B cell (primary cell): ENCODE data around the gene PPP2R5D. TPM values are rescaled to one million over a fixed set of nuclear protein-coding genes. Genes with fewer than 3 reads are reported as not detected.

Source experiments
- ATAC-seq: fragments of 200-7000 bp; cut with Tn5 transposase; one replicate; pipeline ENCODE4 v1.10.0; 2021; ENCODE audit warnings: low read depth, mild to moderate bottlenecking, moderate number of reproducible peaks, moderate library complexity
- CTCF ChIA-PET: fragments of 350-600 bp; sonication (Branson Sonifier 250); formaldehyde crosslinking; loops from one replicate; lab custom pipeline; 2021; ENCODE audit warnings: antibody characterized with exemption, inconsistent platforms; lab: Charles Lee
- POLR2A ChIA-PET: fragments of 350-600 bp; sonication (Branson Sonifier 250); formaldehyde crosslinking; loops from one replicate; lab custom pipeline; 2021; ENCODE audit warnings: antibody characterized with exemption; lab: Charles Lee
- DNase-seq: peaks from one replicate; pipeline ENCODE4 v3.0.0; 2013
- H2AFZ ChIP-seq: 2 replicates; pipeline ENCODE4 v1.6.1; 2012; ENCODE audit warnings: mild to moderate bottlenecking, low read depth, low read length; ENCODE audit not compliant: insufficient read depth, poor library complexity, severe bottlenecking
- H3K27ac ChIP-seq, 2 donors: 1 replicate in 1 of 2; 2 replicates in 1 of 2; pipeline ENCODE4 v1.5.1; 2012 to 2013; ENCODE audit warnings: low read length in 2 of 2, mild to moderate bottlenecking in 2 of 2, moderate library complexity in 1 of 2
- H3K27me3 ChIP-seq, 4 experiments: fragments of 200-600 bp in 1 of 4; sonication (generic) in 1 of 4; replicated peaks in 1 of 4; 1 replicate in 2 of 4; 2 replicates in 2 of 4; pipeline versions ENCODE4 v1.6.1 to v1.7.0; 2013 to 2016; ENCODE audit warnings: low read length in 3 of 4, mild to moderate bottlenecking in 2 of 4, mixed read lengths in 1 of 4, moderate library complexity in 1 of 4; ENCODE audit not compliant: insufficient read depth in 4 of 4, control insufficient read depth in 3 of 4; ENCODE audit errors: control extremely low read depth in 1 of 4
- H3K36me3 ChIP-seq, 2 experiments: replicated peaks in 1 of 2; 1 replicate in 1 of 2; 2 replicates in 1 of 2; pipeline versions ENCODE4 v1.6.1 to v1.7.1; 2013; ENCODE audit warnings: low read length in 1 of 2; ENCODE audit not compliant: insufficient read depth in 2 of 2, control insufficient read depth in 1 of 2; ENCODE audit errors: control extremely low read depth in 1 of 2, extremely low read depth in 1 of 2
- H3K4me1 ChIP-seq, 2 donors: fragments of 200-600 bp in 1 of 2; sonication (generic) in 1 of 2; 1 replicate in 1 of 2; 2 replicates in 1 of 2; pipeline versions ENCODE4 v1.5.1 to v1.6.1; 2013 to 2017; ENCODE audit warnings: low read length in 2 of 2; ENCODE audit not compliant: control insufficient read depth in 2 of 2, insufficient read depth in 2 of 2
- H3K4me2 ChIP-seq: replicated peaks from 2 replicates; pipeline ENCODE3; 2012; ENCODE audit warnings: mild to moderate bottlenecking, low read depth, low read length; ENCODE audit not compliant: poor library complexity, severe bottlenecking
- H3K4me3 ChIP-seq, 5 experiments: fragments of 200-600 bp in 1 of 5; sonication (generic) in 1 of 5; 1 replicate in 3 of 5; 2 replicates in 2 of 5; pipeline versions ENCODE4 v1.5.1 to v1.7.0; 2011 to 2016; ENCODE audit warnings: low read length in 4 of 5, mild to moderate bottlenecking in 4 of 5, low read depth in 2 of 5, control low read depth in 1 of 5, moderate library complexity in 1 of 5; ENCODE audit not compliant: insufficient read depth in 1 of 5; ENCODE audit errors: control extremely low read depth in 1 of 5, extremely low read depth in 1 of 5
- H3K79me2 ChIP-seq: fragments of 200-600 bp; sonication (generic); one replicate; pipeline ENCODE4 v1.6.0; 2016; ENCODE audit warnings: low read length; ENCODE audit not compliant: control insufficient read depth, insufficient read depth
- H3K9ac ChIP-seq: fragments of 200-600 bp; sonication (generic); 2 replicates; pipeline ENCODE4 v1.6.1; 2017; ENCODE audit warnings: mild to moderate bottlenecking, low read length, moderate library complexity
- H3K9me3 ChIP-seq, 3 donors: one replicate each; pipeline versions ENCODE4 v1.6.1 to v1.7.1; 2013; ENCODE audit warnings: low read length in 2 of 3; ENCODE audit not compliant: control insufficient read depth in 2 of 3, insufficient read depth in 1 of 3; ENCODE audit errors: control extremely low read depth in 1 of 3
- H4K20me1 ChIP-seq: 2 replicates; pipeline ENCODE4 v1.6.0; 2012; ENCODE audit warnings: mild to moderate bottlenecking, low read length; ENCODE audit not compliant: insufficient read depth, control insufficient read depth, poor library complexity, severe bottlenecking
- H3K27ac Mint-ChIP-seq: one replicate; pipeline ENCODE4 v1.8.0; 2021; ENCODE audit warnings: mixed read lengths
- H3K27me3 Mint-ChIP-seq: one replicate; pipeline ENCODE4 v1.8.0; 2021; ENCODE audit warnings: mixed read lengths
- H3K4me1 Mint-ChIP-seq: one replicate; pipeline ENCODE4 v1.8.0; 2021; ENCODE audit warnings: mixed read lengths
- H3K4me3 Mint-ChIP-seq: one replicate; pipeline ENCODE4 v1.8.0; 2021; ENCODE audit warnings: mixed read lengths
- H3K9me3 Mint-ChIP-seq: one replicate; pipeline ENCODE4 v1.8.0; 2022; ENCODE audit warnings: mixed read lengths; ENCODE audit not compliant: insufficient read depth
- EZH2 ChIP-seq: IDR thresholded peaks from 2 replicates; pipeline ENCODE4 v1.6.1; 2012; ENCODE audit warnings: borderline replicate concordance, low read depth, mild to moderate bottlenecking, moderate library complexity, low read length; ENCODE audit not compliant: insufficient read depth, poor library complexity, severe bottlenecking
- WGBS: methylation state at CpG from one replicate; pipeline ENCODE4 v1.1.5; 2013; ENCODE audit warnings: missing lambda C conversion rate; ENCODE audit not compliant: insufficient coverage; 5-methylcytosine and 5-hydroxymethylcytosine counted together
- intact Hi-C: fragments of 100-400 bp; cut with micrococcal nuclease; formaldehyde crosslinking; loops from one replicate; pipeline ENCODE4 v1.10.0; 2022
- polyA plus RNA-seq: library from polyadenylated mRNA; depleted of rRNA; stranded (reverse); fragments of >200 nt; gene quantifications from 2 replicates; pipeline ENCODE4 v1.2.3, GENCODE V29; 2012
- total RNA-seq, 2 donors: library from RNA; stranded (reverse); fragments of 120-200 nt in 1 of 2; gene quantifications; 1 replicate in 1 of 2; 2 replicates in 1 of 2; pipeline versions ENCODE4 v1.2.3 to v1.2.4, GENCODE V29; 2013 to 2022
- TF ChIP-seq, protein P1 (sequence below): fragments of 200-600 bp; IDR thresholded peaks from one replicate; pipeline ENCODE4 v1.8.0; 2022; ENCODE audit warnings: antibody characterized with exemption, mild to moderate bottlenecking

PPP2R5D gene
- total and polyA plus RNA-seq, 2 donors (not counting 1 experiment from before 2014, with no cell fraction given) = 23.2 to 23.6 TPM

DNA sequence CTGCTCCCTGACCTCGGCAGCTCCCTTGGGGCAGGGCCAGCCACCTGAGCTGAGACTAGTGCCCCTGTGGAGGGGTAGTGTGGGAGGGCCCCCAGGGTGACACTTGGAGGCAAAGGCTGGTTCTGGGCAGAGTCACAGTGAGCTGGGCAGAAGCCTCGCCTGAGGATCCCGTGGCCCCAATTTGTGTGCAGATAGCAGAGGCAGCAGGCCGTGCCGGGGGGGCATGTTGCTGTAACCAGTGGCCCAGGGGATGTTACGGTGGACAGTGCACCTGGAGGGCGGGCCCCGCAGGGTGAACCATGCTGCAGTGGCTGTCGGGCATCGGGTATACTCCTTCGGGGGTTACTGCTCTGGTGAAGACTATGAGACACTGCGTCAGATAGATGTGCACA lies 32.6 kb downstream of the PPP2R5D start:
- intact Hi-C loops = no loop called here
- ATAC-seq (no peak), DNase-seq (no peak)
- ChIA-PET POLR2A (interaction anchor here (0.6 kb wide), 1 partner anchor 38 kb away, joined by 3 read pairs; no protein-coding TSS in a partner anchor), CTCF (no interaction called here)
- Histone ChIP-seq H3K27ac (no peak overlapping the region), H3K9ac (no peak overlapping the region), H3K27me3 (no peaks in the 10 kb centered on the region), H3K79me2 (peaks cover 58% of the 10 kb centered on the region), H4K20me1 (peaks cover 40% of the 10 kb centered on the region), H3K4me1 (peaks cover 23 to 30% of the 10 kb centered on the region in 2 donors), H3K9me3 (no peaks in the 10 kb centered on the region), H3K4me2 (no peak overlapping the region), H3K4me3 (no peak overlapping the region), H2AFZ (no peak overlapping the region), H3K36me3 (peaks cover 3 to 34% of the 10 kb centered on the region in 2 experiments)
- no peaks in the 10 kb centered on the region for H3K9me3 Mint-ChIP-seq
- TF ChIP-seq, protein P1, sequence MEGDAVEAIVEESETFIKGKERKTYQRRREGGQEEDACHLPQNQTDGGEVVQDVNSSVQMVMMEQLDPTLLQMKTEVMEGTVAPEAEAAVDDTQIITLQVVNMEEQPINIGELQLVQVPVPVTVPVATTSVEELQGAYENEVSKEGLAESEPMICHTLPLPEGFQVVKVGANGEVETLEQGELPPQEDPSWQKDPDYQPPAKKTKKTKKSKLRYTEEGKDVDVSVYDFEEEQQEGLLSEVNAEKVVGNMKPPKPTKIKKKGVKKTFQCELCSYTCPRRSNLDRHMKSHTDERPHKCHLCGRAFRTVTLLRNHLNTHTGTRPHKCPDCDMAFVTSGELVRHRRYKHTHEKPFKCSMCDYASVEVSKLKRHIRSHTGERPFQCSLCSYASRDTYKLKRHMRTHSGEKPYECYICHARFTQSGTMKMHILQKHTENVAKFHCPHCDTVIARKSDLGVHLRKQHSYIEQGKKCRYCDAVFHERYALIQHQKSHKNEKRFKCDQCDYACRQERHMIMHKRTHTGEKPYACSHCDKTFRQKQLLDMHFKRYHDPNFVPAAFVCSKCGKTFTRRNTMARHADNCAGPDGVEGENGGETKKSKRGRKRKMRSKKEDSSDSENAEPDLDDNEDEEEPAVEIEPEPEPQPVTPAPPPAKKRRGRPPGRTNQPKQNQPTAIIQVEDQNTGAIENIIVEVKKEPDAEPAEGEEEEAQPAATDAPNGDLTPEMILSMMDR = no peak
- TF ChIP-seq EZH2 = no peak
- peaks cover 54% of the 10 kb centered on the region for H3K4me1 Mint-ChIP-seq
- H3K4me3 Mint-ChIP-seq = no peak overlapping the region
- no peaks in the 10 kb centered on the region for H3K27me3 Mint-ChIP-seq
- WGBS = 92% methylated on average over 12 of the region's 12 CpGs
- no peak overlapping the region for H3K27ac Mint-ChIP-seq

DNA sequence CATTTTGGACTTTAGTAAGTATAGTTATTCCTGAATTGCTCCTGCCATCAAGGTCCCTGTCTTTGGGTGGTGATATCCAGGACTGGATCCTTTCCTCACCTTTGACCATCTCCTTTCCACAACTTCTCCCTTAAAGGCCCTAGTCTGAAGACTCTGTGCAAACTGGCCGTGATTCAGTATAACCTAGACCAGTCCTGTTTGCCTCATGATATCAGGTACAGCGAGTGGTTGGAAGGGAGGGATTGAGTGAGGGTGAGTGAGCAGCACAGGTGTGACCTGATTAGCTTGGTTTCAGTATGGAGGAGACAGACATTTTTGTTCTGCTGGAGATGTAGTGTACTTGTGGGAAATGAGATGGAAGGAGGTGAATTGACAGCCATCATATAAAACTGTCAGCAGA lies 34.8 kb downstream of the PPP2R5D start:
- Mint-ChIP-seq H3K27me3 (no peaks in the 10 kb centered on the region), H3K4me3 (peak overlapping the region; percentile 27), H3K27ac (no peak overlapping the region), H3K4me1 (peaks cover 38% of the 10 kb centered on the region), H3K9me3 (no peaks in the 10 kb centered on the region)
- H2AFZ ChIP-seq = no peak overlapping the region
- peaks cover 49% of the 10 kb centered on the region for H4K20me1 ChIP-seq
- POLR2A ChIA-PET = no interaction called here
- TF ChIP-seq, protein P1 = no peak
- no peak for TF ChIP-seq EZH2
- ATAC-seq (no peak), DNase-seq (no peak)
- H3K27ac ChIP-seq = no peak overlapping the region
- no peak overlapping the region for H3K9ac ChIP-seq
- intact Hi-C loops = no loop called here
- H3K9me3 ChIP-seq = no peaks in the 10 kb centered on the region
- H3K4me2 ChIP-seq = no peak overlapping the region
- WGBS = 100% methylated on average over 2 of the region's 2 CpGs
- CTCF ChIA-PET = no interaction called here
- H3K36me3 ChIP-seq = peaks cover 3 to 30% of the 10 kb centered on the region in 2 experiments
- no peak overlapping the region for H3K4me3 ChIP-seq
- H3K27me3 ChIP-seq = no peaks in the 10 kb centered on the region
- peaks cover 13 to 36% of the 10 kb centered on the region in 2 donors for H3K4me1 ChIP-seq
- peaks cover 59% of the 10 kb centered on the region for H3K79me2 ChIP-seq
